ENCODE data around the gene SALL2. TPM values are rescaled to one million over a fixed set of nuclear protein-coding genes. Genes with fewer than 3 reads are reported as not detected.
"Not testable (repeated sequence)": the region's sequence is repeated elsewhere in the genome, so short reads cannot be mapped to it uniquely, and the experiment has no call there.

Gene SALL2
- 1 to 10 TPM; 3.1 to 4.1 TPM for total RNA-seq

- Mint-ChIP-seq H3K27ac (peak within 1 kb of the TSS; percentile 70), H3K4me1 (ENCODE audit: low read depth) (peaks cover 9% of the 10 kb centered on the region), H3K4me3 (peak within 1 kb of the TSS; percentile 79), H3K36me3 (ENCODE audit: low read depth) (no peaks in the 10 kb centered on the region), H3K27me3 (ENCODE audit: low read depth) (no peaks in the 10 kb centered on the region), H3K9me3 (no peaks in the 10 kb centered on the region)
- peak; percentile 86 for DNase-seq
- intact Hi-C loops (cut with micrococcal nuclease), result loop anchor here (1.0 kb wide), 5 partner anchors 15 to 257 kb away; partner anchors contain the start of genes CHD8, HNRNPC, METTL3 and TOX4
- CTCF ChIA-PET, result interaction anchor here (0.7 to 5.0 kb wide), 5 partner anchors 12 to 115 kb away, joined by 3 to 26 read pairs (median 4); partner anchors contain the start of gene METTL3
Observed at GRCh38 chr14:21525962-21526671, at the start of gene SALL2. Gene SALL2 (minus strand): TSS chr14:21526346. CDS start chr14:21526127, 219 bp downstream.

GRCh38 chr14:21575661-21576060 lies 49.5 kb upstream of the SALL2 start:
- intact Hi-C loops (cut with micrococcal nuclease), result no loop called here
- CTCF ChIA-PET, result interaction anchor here (0.7 kb wide), 1 partner anchor 14 kb away, joined by 3 read pairs; no protein-coding TSS in a partner anchor
- Mint-ChIP-seq H3K4me3 (no peak overlapping the region), H3K27ac (no peak overlapping the region), H3K27me3 (ENCODE audit: low read depth) (peaks cover 4% of the 10 kb centered on the region), H3K36me3 (ENCODE audit: low read depth) (no peaks in the 10 kb centered on the region), H3K9me3 (peaks cover 1% of the 10 kb centered on the region), H3K4me1 (ENCODE audit: low read depth) (no peaks in the 10 kb centered on the region)
- no peak for DNase-seq

- H3K36me3 Mint-ChIP-seq (ENCODE audit: low read depth), result no peaks in the 10 kb centered on the region
- DNase-seq, result no peak
- intact Hi-C loops (cut with micrococcal nuclease), result no loop called here
- H3K4me3 Mint-ChIP-seq, result no peak overlapping the region
- H3K9me3 Mint-ChIP-seq, result peaks cover 1% of the 10 kb centered on the region
- peaks cover 6% of the 10 kb centered on the region for H3K27me3 Mint-ChIP-seq (ENCODE audit: low read depth)
- no peak overlapping the region for H3K27ac Mint-ChIP-seq
- CTCF ChIA-PET, result no interaction called here
- no peaks in the 10 kb centered on the region for H3K4me1 Mint-ChIP-seq (ENCODE audit: low read depth)
Observed at GRCh38 chr14:21572604-21573003, 46.5 kb upstream of the SALL2 start.

GRCh38 chr14:21558703-21559170 lies 32.6 kb upstream of the SALL2 start:
- Mint-ChIP-seq H3K9me3 (no peaks in the 10 kb centered on the region), H3K27ac (no peak overlapping the region), H3K36me3 (ENCODE audit: low read depth) (no peaks in the 10 kb centered on the region), H3K4me3 (no peak overlapping the region), H3K27me3 (ENCODE audit: low read depth) (no peaks in the 10 kb centered on the region), H3K4me1 (ENCODE audit: low read depth) (peaks cover 6% of the 10 kb centered on the region)
- CTCF ChIA-PET, result interaction anchor here (0.6 to 4.9 kb wide), 5 partner anchors 45 to 645 kb away, joined by 3 to 38 read pairs (median 5); no protein-coding TSS in a partner anchor
- intact Hi-C loops (cut with micrococcal nuclease), result loop anchor here (5.0 to 10.0 kb wide), 2 partner anchors 146 to 494 kb away; no protein-coding TSS in a partner anchor
- DNase-seq, result no peak

- CTCF ChIA-PET, result interaction anchor here (0.6 to 2.5 kb wide), 19 partner anchors 11 to 1508 kb away, joined by 3 to 52 read pairs (median 3); partner anchors contain the start of genes CHD8, METTL3, RAB2B and SALL2
- Mint-ChIP-seq H3K4me1 (ENCODE audit: low read depth) (peaks cover 6% of the 10 kb centered on the region), H3K4me3 (peak overlapping the region; percentile 27), H3K9me3 (no peaks in the 10 kb centered on the region), H3K27ac (no peak overlapping the region), H3K36me3 (ENCODE audit: low read depth) (no peaks in the 10 kb centered on the region), H3K27me3 (ENCODE audit: low read depth) (no peaks in the 10 kb centered on the region)
- peak; percentile 91 for DNase-seq
- intact Hi-C loops (cut with micrococcal nuclease), result loop anchor here (1.0 to 10.0 kb wide), 8 partner anchors 46 to 492 kb away; partner anchors contain the start of genes CHD8, METTL3, SUPT16H and TOX4
Observed at GRCh38 chr14:21557084-21557901, 31.1 kb upstream of the SALL2 start.

- Mint-ChIP-seq H3K27ac (no peak overlapping the region), H3K36me3 (ENCODE audit: low read depth) (no peaks in the 10 kb centered on the region), H3K9me3 (no peaks in the 10 kb centered on the region), H3K4me1 (ENCODE audit: low read depth) (peaks cover 6% of the 10 kb centered on the region), H3K4me3 (no peak overlapping the region), H3K27me3 (ENCODE audit: low read depth) (no peaks in the 10 kb centered on the region)
- intact Hi-C loops (cut with micrococcal nuclease), result loop anchor here (1.0 to 10.0 kb wide), 8 partner anchors 45 to 492 kb away; partner anchors contain the start of genes CHD8, METTL3, SUPT16H and TOX4
- no peak for DNase-seq
- CTCF ChIA-PET, result interaction anchor here (0.6 to 2.5 kb wide), 21 partner anchors 10 to 1508 kb away, joined by 3 to 52 read pairs (median 4); partner anchors contain the start of genes CHD8, METTL3, RAB2B and SALL2
Observed at GRCh38 chr14:21556378-21557083, 30.4 kb upstream of the SALL2 start.

- intact Hi-C loops (cut with micrococcal nuclease), result loop anchor here (10.0 kb wide), 1 partner anchor 488 kb away; no protein-coding TSS in a partner anchor
- Mint-ChIP-seq H3K4me3 (no peak overlapping the region), H3K4me1 (ENCODE audit: low read depth) (peaks cover 6% of the 10 kb centered on the region), H3K27ac (no peak overlapping the region), H3K27me3 (ENCODE audit: low read depth) (no peaks in the 10 kb centered on the region), H3K36me3 (ENCODE audit: low read depth) (no peaks in the 10 kb centered on the region), H3K9me3 (no peaks in the 10 kb centered on the region)
- CTCF ChIA-PET, result interaction anchor here (2.1 kb wide), 1 partner anchor 55 kb away, joined by 14 read pairs; no protein-coding TSS in a partner anchor
- DNase-seq, result no peak
Observed at GRCh38 chr14:21553266-21553665, 27.1 kb upstream of the SALL2 start.

GRCh38 chr14:21544588-21544987 lies 18.4 kb upstream of the SALL2 start:
- H3K27ac Mint-ChIP-seq; H3K9me3 Mint-ChIP-seq; DNase-seq; H3K4me1 Mint-ChIP-seq (ENCODE audit: low read depth); intact Hi-C loops (cut with micrococcal nuclease); CTCF ChIA-PET; H3K4me3 Mint-ChIP-seq; H3K36me3 Mint-ChIP-seq (ENCODE audit: low read depth); H3K27me3 Mint-ChIP-seq (ENCODE audit: low read depth): not testable (repeated sequence)

- Mint-ChIP-seq H3K4me3 (no peak overlapping the region), H3K27ac (no peak overlapping the region), H3K36me3 (ENCODE audit: low read depth) (no peaks in the 10 kb centered on the region), H3K9me3 (no peaks in the 10 kb centered on the region), H3K27me3 (ENCODE audit: low read depth) (peaks cover 11% of the 10 kb centered on the region), H3K4me1 (ENCODE audit: low read depth) (no peaks in the 10 kb centered on the region)
- intact Hi-C loops (cut with micrococcal nuclease), result no loop called here
- DNase-seq, result no peak
- CTCF ChIA-PET, result no interaction called here
Observed at GRCh38 chr14:21543963-21544362, 17.8 kb upstream of the SALL2 start.

- no peak overlapping the region for H3K27ac Mint-ChIP-seq
- DNase-seq, result no peak
- CTCF ChIA-PET, result no interaction called here
- peaks cover 15% of the 10 kb centered on the region for H3K27me3 Mint-ChIP-seq (ENCODE audit: low read depth)
- no peak overlapping the region for H3K4me3 Mint-ChIP-seq
- no peaks in the 10 kb centered on the region for H3K36me3 Mint-ChIP-seq (ENCODE audit: low read depth)
- H3K4me1 Mint-ChIP-seq (ENCODE audit: low read depth), result no peaks in the 10 kb centered on the region
- no peaks in the 10 kb centered on the region for H3K9me3 Mint-ChIP-seq
- intact Hi-C loops (cut with micrococcal nuclease), result no loop called here
Observed at GRCh38 chr14:21543521-21543960, 17.4 kb upstream of the SALL2 start.

GRCh38 chr14:21541413-21542074 lies 15.4 kb upstream of the SALL2 start:
- Mint-ChIP-seq H3K4me1 (ENCODE audit: low read depth) (peaks cover 5% of the 10 kb centered on the region), H3K9me3 (no peaks in the 10 kb centered on the region), H3K27me3 (ENCODE audit: low read depth) (peaks cover 28% of the 10 kb centered on the region), H3K4me3 (no peak overlapping the region), H3K27ac (no peak overlapping the region), H3K36me3 (ENCODE audit: low read depth) (no peaks in the 10 kb centered on the region)
- DNase-seq, result no peak
- CTCF ChIA-PET, result interaction anchor here (1.2 to 1.5 kb wide), 2 partner anchors 14 to 43 kb away, joined by 3 to 5 read pairs; no protein-coding TSS in a partner anchor
- intact Hi-C loops (cut with micrococcal nuclease), result no loop called here

All from activated naive CD4-positive, alpha-beta T cell treated with anti-CD3 and anti-CD28 coated beads for 36 hours (primary cell).